Endothelial cell of umbilical vein (primary cell): Measurements from ENCODE around the gene C9. TPM values are rescaled to one million over a fixed set of nuclear protein-coding genes. Genes with fewer than 3 reads are reported as not detected.

ENCODE experiments used
- BruUV-seq: library from RNA; stranded (reverse); fragments of 400-500 nt; replicated peaks from 2 replicates; lab custom pipeline; 2021; lab: Mats Ljungman, UMichigan
- CTCF ChIA-PET: fragments of 300-600, 350-600 bp; sonication (Branson Sonifier 250); formaldehyde crosslinking; loops from one replicate; lab custom pipeline; 2021; ENCODE audit warnings: antibody characterized with exemption, inconsistent platforms; lab: Charles Lee
- POLR2A ChIA-PET: fragments of 300-600, 350-600 bp; sonication (Branson Sonifier 250); formaldehyde crosslinking; loops from one replicate; lab custom pipeline; 2021; ENCODE audit warnings: antibody characterized with exemption, inconsistent platforms; lab: Charles Lee
- DNase-seq: peaks from one replicate; pipeline ENCODE4 v3.0.0-alpha.2; 2011; ENCODE audit warnings: low read depth, low spot score
- FAIRE-seq: peaks from 2 replicates; lab custom pipeline; 2011; peaks lifted over from hg19 to GRCh38; lab: Jason Lieb, UNC
- H2AFZ ChIP-seq: 2 replicates; pipeline ENCODE4 v1.6.0; 2012; ENCODE audit warnings: low read depth, low read length, control low read depth, inconsistent platforms
- H3K27ac ChIP-seq: 2 replicates; pipeline ENCODE4 v1.5.1; 2011; ENCODE audit warnings: low read depth, mild to moderate bottlenecking, control low read depth, low read length, moderate library complexity; ENCODE audit not compliant: insufficient read depth
- H3K27me3 ChIP-seq, 2 experiments: 2 replicates each; pipeline versions ENCODE4 v1.6.0 to v1.6.1; 2011; ENCODE audit warnings: low read length in 2 of 2, mixed read lengths in 1 of 2; ENCODE audit not compliant: control insufficient read depth in 2 of 2, insufficient read depth in 2 of 2
- H3K36me3 ChIP-seq, 2 experiments: 2 replicates in 1 of 2; 3 replicates in 1 of 2; pipeline ENCODE4 v1.5.1; 2011; ENCODE audit warnings: low read length in 2 of 2, mild to moderate bottlenecking in 1 of 2, moderate library complexity in 1 of 2; ENCODE audit not compliant: control insufficient read depth in 2 of 2, insufficient read depth in 2 of 2; ENCODE audit errors: extremely low read depth in 1 of 2
- H3K4me1 ChIP-seq: 3 replicates; pipeline ENCODE4 v1.5.1; 2011; ENCODE audit warnings: mild to moderate bottlenecking, low read length; ENCODE audit not compliant: control insufficient read depth, insufficient read depth; ENCODE audit errors: extremely low read depth
- H3K4me2 ChIP-seq: 2 replicates; pipeline ENCODE4 v1.6.1; 2011; ENCODE audit warnings: low read length, control low read depth, mixed read lengths; ENCODE audit not compliant: insufficient read depth
- H3K4me3 ChIP-seq, 3 experiments: fragments of 200-600 bp in 1 of 3; sonication (generic), shearing (Covaris generic) in 1 of 3; replicated peaks in 1 of 3; 2 replicates each; pipeline ENCODE4 v1.5.1; 2011 to 2016; ENCODE audit warnings: control low read depth in 3 of 3, low read length in 3 of 3, mild to moderate bottlenecking in 2 of 3, inconsistent platforms in 1 of 3, low read depth in 1 of 3, moderate library complexity in 1 of 3; ENCODE audit not compliant: insufficient read depth in 1 of 3
- H3K79me2 ChIP-seq: 2 replicates; pipeline ENCODE4 v1.6.0; 2012; ENCODE audit warnings: low read length, inconsistent platforms; ENCODE audit not compliant: control insufficient read depth, insufficient read depth
- H3K9ac ChIP-seq: replicated peaks from 2 replicates; pipeline ENCODE3; 2011; ENCODE audit warnings: low read length, control low read depth; ENCODE audit not compliant: insufficient read depth; ENCODE audit errors: extremely low read depth
- H3K9me1 ChIP-seq: replicated peaks from 3 replicates; pipeline ENCODE4 v1.6.0; 2011; ENCODE audit warnings: mild to moderate bottlenecking, low read length; ENCODE audit not compliant: control insufficient read depth, insufficient read depth; ENCODE audit errors: extremely low read depth
- H3K9me3 ChIP-seq: replicated peaks from 2 replicates; pipeline ENCODE4 v1.5.1; 2012; ENCODE audit warnings: low read length, inconsistent platforms; ENCODE audit not compliant: control insufficient read depth, insufficient read depth
- H4K20me1 ChIP-seq: replicated peaks from 2 replicates; pipeline ENCODE3; 2011; ENCODE audit warnings: mild to moderate bottlenecking, low read length; ENCODE audit not compliant: control insufficient read depth, insufficient read depth; ENCODE audit errors: extremely low read depth
- EZH2 ChIP-seq: IDR thresholded peaks from 2 replicates; pipeline ENCODE4 v1.6.1; 2012; ENCODE audit warnings: borderline replicate concordance, low read depth, mild to moderate bottlenecking, moderate library complexity, low read length, inconsistent platforms; ENCODE audit not compliant: severe bottlenecking
- FOS ChIP-seq: IDR thresholded peaks from 2 replicates; pipeline ENCODE4 v1.6.1; 2011; ENCODE audit warnings: mild to moderate bottlenecking, low read length, moderate library complexity, borderline replicate concordance; ENCODE audit not compliant: insufficient read depth
- GATA2 ChIP-seq: IDR thresholded peaks from 2 replicates; pipeline ENCODE4 v1.7.0; 2011; ENCODE audit warnings: low read depth, mild to moderate bottlenecking, moderate library complexity, mixed read lengths, low read length; ENCODE audit not compliant: insufficient read length, insufficient read depth
- JUN ChIP-seq: IDR thresholded peaks from 2 replicates; pipeline ENCODE4 v1.6.1; 2011; ENCODE audit warnings: borderline replicate concordance, low read depth; ENCODE audit not compliant: insufficient read length, insufficient read depth
- MYC ChIP-seq: IDR thresholded peaks from one replicate; pipeline ENCODE4 v1.6.1; 2011; ENCODE audit warnings: mild to moderate bottlenecking, low read depth, low read length
- POLR2A ChIP-seq: IDR thresholded peaks from 2 replicates; pipeline ENCODE4 v1.6.1; 2012; ENCODE audit warnings: low read depth, mild to moderate bottlenecking, control low read depth, low read length
- POLR2AphosphoS5 ChIP-seq: IDR thresholded peaks from 2 replicates; pipeline ENCODE4 v1.6.1; 2012; ENCODE audit warnings: low read depth, mild to moderate bottlenecking, control low read depth, low read length, moderate library complexity; ENCODE audit not compliant: insufficient read depth
- dilution Hi-C: fragments of 300-500 bp; cut with MboI; formaldehyde crosslinking; loops from one replicate; pipeline ENCODE4 v1.15.0; 2019; ENCODE audit warnings: low sequenced_read_pairs; ENCODE audit not compliant: extremely low pct_ligation_motif_present
- intact Hi-C: fragments of 100-400 bp; cut with micrococcal nuclease; formaldehyde crosslinking; loops from one replicate; pipeline ENCODE4 v1.10.0; 2022
- polyA plus RNA-seq, 4 experiments: library from polyadenylated mRNA; depleted of rRNA in 3 of 4; stranded (reverse) in 3 of 4; unstranded in 1 of 4; fragments of >200 nt; gene quantifications; 2 replicates each; pipeline versions ENCODE4 v1.2.1 to v1.2.3, GENCODE V29; 2011 to 2012; ENCODE audit warnings: missing spikeins in 1 of 4
- total RNA-seq: library from RNA; stranded (reverse); gene quantifications from 2 replicates; pipeline ENCODE4 v1.2.3, GENCODE V29; 2021
- TF ChIP-seq, protein P1 (sequence below), 2 donors: IDR thresholded peaks; 1 replicate in 1 of 2; 2 replicates in 1 of 2; pipeline ENCODE4 v1.5.1; 2011; ENCODE audit warnings: low read length in 2 of 2, mild to moderate bottlenecking in 2 of 2, moderate library complexity in 2 of 2, control low read depth in 1 of 2, inconsistent platforms in 1 of 2, low read depth in 1 of 2; ENCODE audit not compliant: insufficient read depth in 1 of 2; ENCODE audit errors: extremely low read depth in 1 of 2
- TF ChIP-seq, protein P2 (sequence below): IDR thresholded peaks from 2 replicates; pipeline ENCODE4 v1.6.1; 2011; ENCODE audit not compliant: insufficient read depth, insufficient read length

The C9 gene
- total and polyA plus RNA-seq, 2 donors (not counting 3 experiments of a cell fraction or from before 2014, with no cell fraction given): 0.33 TPM; not detected in 1

DNA sequence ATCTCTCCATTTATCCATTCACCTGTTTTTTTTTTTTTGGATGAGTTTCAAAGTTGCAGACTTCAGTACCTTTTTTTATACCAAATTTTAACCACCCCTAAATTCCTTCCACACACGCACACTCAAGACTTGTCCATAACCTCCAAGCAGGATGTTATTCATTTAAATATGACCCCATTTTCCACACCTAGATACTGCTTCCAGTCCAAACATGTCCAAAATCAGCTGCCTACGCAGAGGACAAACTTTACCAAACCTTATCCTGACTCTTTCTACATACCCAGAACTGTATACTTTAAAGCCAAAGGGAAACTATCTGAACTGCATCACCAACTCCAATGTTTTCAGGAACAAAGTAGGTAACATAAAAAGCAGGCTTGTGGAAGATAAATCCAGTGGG is 108.9 kb downstream of the C9 start:
- no peaks in the 10 kb centered on the region for H3K36me3 ChIP-seq
- no peak for TF ChIP-seq POLR2AphosphoS5
- TF ChIP-seq POLR2A: no peak
- no peak for TF ChIP-seq MYC
- no peak for TF ChIP-seq JUN
- TF ChIP-seq, protein P1, sequence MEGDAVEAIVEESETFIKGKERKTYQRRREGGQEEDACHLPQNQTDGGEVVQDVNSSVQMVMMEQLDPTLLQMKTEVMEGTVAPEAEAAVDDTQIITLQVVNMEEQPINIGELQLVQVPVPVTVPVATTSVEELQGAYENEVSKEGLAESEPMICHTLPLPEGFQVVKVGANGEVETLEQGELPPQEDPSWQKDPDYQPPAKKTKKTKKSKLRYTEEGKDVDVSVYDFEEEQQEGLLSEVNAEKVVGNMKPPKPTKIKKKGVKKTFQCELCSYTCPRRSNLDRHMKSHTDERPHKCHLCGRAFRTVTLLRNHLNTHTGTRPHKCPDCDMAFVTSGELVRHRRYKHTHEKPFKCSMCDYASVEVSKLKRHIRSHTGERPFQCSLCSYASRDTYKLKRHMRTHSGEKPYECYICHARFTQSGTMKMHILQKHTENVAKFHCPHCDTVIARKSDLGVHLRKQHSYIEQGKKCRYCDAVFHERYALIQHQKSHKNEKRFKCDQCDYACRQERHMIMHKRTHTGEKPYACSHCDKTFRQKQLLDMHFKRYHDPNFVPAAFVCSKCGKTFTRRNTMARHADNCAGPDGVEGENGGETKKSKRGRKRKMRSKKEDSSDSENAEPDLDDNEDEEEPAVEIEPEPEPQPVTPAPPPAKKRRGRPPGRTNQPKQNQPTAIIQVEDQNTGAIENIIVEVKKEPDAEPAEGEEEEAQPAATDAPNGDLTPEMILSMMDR (IDR thresholded peaks at IDR 0.05; ENCODE audit: extremely low read depth in 1 of 2, insufficient read depth in 1 of 2, low read depth in 1 of 2, low read length in 2 of 2): no peak
- TF ChIP-seq GATA2: no peak
- no peak for TF ChIP-seq EZH2
- TF ChIP-seq FOS: no peak
- TF ChIP-seq, protein P2, sequence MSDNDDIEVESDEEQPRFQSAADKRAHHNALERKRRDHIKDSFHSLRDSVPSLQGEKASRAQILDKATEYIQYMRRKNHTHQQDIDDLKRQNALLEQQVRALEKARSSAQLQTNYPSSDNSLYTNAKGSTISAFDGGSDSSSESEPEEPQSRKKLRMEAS: no peak
- no peaks in the 10 kb centered on the region for H4K20me1 ChIP-seq
- no peak overlapping the region for H3K9ac ChIP-seq
- POLR2A ChIA-PET: no interaction called here
- no peaks in the 10 kb centered on the region for H3K9me1 ChIP-seq
- dilution Hi-C loops (no loop called here), intact Hi-C loops (no loop called here)
- H3K79me2 ChIP-seq: no peaks in the 10 kb centered on the region
- DNase-seq: no peak
- H3K27me3 ChIP-seq: peaks cover 0 to 2% of the 10 kb centered on the region in 2 experiments
- no peak overlapping the region for H3K4me3 ChIP-seq
- H3K9me3 ChIP-seq: no peaks in the 10 kb centered on the region
- no peaks in the 10 kb centered on the region for H3K4me1 ChIP-seq
- no peak for FAIRE-seq
- H3K4me2 ChIP-seq: no peak overlapping the region
- no TSS peak for BruUV-seq
- H2AFZ ChIP-seq: no peak overlapping the region
- H3K27ac ChIP-seq: no peak overlapping the region
- CTCF ChIA-PET: interaction anchor here (1.3 kb wide), 1 partner anchor 38 kb away, joined by 5 read pairs; no protein-coding TSS in a partner anchor
